ENCODE data around the gene TAF1. TPM values are rescaled to one million over a fixed set of nuclear protein-coding genes. Genes with fewer than 3 reads are reported as not detected.

TAF1 gene
- total and polyA plus RNA-seq, 2 experiments from 2014 or later: 6.7 to 26.9 TPM

DNA sequence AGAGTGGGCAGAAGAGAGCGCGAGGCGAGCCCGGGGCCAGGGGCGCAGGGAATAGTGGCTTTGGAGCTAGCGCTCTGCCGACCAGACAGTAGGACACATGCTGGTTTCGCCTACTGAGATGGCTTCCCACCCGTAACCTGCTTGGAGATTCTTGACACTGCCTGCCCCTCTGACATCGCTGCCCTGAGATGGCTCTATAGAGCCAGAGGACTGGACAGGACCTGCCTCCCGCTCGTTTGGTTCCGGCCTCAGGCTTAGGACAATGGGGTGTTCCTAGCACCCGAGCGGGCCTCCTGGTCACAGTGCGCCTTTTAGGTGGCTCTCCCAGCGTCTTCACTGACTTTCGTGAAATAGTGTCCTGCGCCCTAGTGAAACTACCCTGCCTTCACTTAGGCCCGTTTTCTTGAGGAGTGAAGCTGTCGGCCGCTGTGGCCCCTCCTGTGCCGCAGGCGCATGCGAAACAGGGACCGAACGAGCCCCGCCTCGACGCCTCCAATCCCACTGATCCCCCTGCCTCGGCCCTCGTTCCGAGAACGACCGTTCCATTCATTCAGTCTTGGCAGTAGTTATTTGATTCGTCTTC is 608 bp downstream of the TAF1 start:
- DNase-seq (ENCODE audit: low spot score) (peak; percentile 14), ATAC-seq (peak; percentile 12)
- no peak for TF ChIP-seq EZH2phosphoT487 (IDR thresholded peaks at IDR 0.05; ENCODE audit: unreplicated experiment)
- no peak for TF ChIP-seq JUNB (IDR thresholded peaks at IDR 0.05; ENCODE audit: unreplicated experiment)
- TF ChIP-seq CREB1 (CRISPR knock-in tag; IDR thresholded peaks at IDR 0.05; ENCODE audit: low read depth): no peak
- TF ChIP-seq, protein P1, sequence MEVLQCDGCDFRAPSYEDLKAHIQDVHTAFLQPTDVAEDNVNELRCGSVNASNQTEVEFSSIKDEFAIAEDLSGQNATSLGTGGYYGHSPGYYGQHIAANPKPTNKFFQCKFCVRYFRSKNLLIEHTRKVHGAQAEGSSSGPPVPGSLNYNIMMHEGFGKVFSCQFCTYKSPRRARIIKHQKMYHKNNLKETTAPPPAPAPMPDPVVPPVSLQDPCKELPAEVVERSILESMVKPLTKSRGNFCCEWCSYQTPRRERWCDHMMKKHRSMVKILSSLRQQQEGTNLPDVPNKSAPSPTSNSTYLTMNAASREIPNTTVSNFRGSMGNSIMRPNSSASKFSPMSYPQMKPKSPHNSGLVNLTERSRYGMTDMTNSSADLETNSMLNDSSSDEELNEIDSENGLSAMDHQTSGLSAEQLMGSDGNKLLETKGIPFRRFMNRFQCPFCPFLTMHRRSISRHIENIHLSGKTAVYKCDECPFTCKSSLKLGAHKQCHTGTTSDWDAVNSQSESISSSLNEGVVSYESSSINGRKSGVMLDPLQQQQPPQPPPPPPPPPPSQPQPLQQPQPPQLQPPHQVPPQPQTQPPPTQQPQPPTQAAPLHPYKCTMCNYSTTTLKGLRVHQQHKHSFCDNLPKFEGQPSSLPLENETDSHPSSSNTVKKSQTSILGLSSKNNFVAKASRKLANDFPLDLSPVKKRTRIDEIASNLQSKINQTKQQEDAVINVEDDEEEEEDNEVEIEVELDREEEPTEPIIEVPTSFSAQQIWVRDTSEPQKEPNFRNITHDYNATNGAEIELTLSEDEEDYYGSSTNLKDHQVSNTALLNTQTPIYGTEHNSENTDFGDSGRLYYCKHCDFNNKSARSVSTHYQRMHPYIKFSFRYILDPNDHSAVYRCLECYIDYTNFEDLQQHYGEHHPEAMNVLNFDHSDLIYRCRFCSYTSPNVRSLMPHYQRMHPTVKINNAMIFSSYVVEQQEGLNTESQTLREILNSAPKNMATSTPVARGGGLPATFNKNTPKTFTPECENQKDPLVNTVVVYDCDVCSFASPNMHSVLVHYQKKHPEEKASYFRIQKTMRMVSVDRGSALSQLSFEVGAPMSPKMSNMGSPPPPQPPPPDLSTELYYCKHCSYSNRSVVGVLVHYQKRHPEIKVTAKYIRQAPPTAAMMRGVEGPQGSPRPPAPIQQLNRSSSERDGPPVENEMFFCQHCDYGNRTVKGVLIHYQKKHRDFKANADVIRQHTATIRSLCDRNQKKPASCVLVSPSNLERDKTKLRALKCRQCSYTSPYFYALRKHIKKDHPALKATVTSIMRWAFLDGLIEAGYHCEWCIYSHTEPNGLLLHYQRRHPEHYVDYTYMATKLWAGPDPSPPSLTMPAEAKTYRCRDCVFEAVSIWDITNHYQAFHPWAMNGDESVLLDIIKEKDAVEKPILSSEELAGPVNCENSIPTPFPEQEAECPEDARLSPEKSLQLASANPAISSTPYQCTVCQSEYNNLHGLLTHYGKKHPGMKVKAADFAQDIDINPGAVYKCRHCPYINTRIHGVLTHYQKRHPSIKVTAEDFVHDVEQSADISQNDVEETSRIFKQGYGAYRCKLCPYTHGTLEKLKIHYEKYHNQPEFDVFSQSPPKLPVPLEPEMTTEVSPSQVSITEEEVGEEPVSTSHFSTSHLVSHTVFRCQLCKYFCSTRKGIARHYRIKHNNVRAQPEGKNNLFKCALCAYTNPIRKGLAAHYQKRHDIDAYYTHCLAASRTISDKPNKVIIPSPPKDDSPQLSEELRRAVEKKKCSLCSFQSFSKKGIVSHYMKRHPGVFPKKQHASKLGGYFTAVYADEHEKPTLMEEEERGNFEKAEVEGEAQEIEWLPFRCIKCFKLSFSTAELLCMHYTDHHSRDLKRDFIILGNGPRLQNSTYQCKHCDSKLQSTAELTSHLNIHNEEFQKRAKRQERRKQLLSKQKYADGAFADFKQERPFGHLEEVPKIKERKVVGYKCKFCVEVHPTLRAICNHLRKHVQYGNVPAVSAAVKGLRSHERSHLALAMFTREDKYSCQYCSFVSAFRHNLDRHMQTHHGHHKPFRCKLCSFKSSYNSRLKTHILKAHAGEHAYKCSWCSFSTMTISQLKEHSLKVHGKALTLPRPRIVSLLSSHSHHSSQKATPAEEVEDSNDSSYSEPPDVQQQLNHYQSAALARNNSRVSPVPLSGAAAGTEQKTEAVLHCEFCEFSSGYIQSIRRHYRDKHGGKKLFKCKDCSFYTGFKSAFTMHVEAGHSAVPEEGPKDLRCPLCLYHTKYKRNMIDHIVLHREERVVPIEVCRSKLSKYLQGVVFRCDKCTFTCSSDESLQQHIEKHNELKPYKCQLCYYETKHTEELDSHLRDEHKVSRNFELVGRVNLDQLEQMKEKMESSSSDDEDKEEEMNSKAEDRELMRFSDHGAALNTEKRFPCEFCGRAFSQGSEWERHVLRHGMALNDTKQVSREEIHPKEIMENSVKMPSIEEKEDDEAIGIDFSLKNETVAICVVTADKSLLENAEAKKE (CRISPR knock-in tag; IDR thresholded peaks at IDR 0.05): no peak
- no peak for TF ChIP-seq POLR2AphosphoS5 (IDR thresholded peaks at IDR 0.05; ENCODE audit: low read depth)
- no peak for TF ChIP-seq ZNF331 (CRISPR knock-in tag; IDR thresholded peaks at IDR 0.05; ENCODE audit: low read depth)
- TF ChIP-seq ZNF114 (CRISPR knock-in tag; IDR thresholded peaks at IDR 0.05): no peak
- TF ChIP-seq, protein P2, sequence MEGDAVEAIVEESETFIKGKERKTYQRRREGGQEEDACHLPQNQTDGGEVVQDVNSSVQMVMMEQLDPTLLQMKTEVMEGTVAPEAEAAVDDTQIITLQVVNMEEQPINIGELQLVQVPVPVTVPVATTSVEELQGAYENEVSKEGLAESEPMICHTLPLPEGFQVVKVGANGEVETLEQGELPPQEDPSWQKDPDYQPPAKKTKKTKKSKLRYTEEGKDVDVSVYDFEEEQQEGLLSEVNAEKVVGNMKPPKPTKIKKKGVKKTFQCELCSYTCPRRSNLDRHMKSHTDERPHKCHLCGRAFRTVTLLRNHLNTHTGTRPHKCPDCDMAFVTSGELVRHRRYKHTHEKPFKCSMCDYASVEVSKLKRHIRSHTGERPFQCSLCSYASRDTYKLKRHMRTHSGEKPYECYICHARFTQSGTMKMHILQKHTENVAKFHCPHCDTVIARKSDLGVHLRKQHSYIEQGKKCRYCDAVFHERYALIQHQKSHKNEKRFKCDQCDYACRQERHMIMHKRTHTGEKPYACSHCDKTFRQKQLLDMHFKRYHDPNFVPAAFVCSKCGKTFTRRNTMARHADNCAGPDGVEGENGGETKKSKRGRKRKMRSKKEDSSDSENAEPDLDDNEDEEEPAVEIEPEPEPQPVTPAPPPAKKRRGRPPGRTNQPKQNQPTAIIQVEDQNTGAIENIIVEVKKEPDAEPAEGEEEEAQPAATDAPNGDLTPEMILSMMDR (conservative IDR thresholded peaks at IDR 0.05; ENCODE audit: low read depth in 2 of 2): no peak
- TF ChIP-seq EZH2 (IDR thresholded peaks at IDR 0.05; ENCODE audit: low read depth, unreplicated experiment): no peak
- TF ChIP-seq NANOG (IDR thresholded peaks at IDR 0.05; ENCODE audit: borderline replicate concordance): no peak
- TF ChIP-seq, protein P3, sequence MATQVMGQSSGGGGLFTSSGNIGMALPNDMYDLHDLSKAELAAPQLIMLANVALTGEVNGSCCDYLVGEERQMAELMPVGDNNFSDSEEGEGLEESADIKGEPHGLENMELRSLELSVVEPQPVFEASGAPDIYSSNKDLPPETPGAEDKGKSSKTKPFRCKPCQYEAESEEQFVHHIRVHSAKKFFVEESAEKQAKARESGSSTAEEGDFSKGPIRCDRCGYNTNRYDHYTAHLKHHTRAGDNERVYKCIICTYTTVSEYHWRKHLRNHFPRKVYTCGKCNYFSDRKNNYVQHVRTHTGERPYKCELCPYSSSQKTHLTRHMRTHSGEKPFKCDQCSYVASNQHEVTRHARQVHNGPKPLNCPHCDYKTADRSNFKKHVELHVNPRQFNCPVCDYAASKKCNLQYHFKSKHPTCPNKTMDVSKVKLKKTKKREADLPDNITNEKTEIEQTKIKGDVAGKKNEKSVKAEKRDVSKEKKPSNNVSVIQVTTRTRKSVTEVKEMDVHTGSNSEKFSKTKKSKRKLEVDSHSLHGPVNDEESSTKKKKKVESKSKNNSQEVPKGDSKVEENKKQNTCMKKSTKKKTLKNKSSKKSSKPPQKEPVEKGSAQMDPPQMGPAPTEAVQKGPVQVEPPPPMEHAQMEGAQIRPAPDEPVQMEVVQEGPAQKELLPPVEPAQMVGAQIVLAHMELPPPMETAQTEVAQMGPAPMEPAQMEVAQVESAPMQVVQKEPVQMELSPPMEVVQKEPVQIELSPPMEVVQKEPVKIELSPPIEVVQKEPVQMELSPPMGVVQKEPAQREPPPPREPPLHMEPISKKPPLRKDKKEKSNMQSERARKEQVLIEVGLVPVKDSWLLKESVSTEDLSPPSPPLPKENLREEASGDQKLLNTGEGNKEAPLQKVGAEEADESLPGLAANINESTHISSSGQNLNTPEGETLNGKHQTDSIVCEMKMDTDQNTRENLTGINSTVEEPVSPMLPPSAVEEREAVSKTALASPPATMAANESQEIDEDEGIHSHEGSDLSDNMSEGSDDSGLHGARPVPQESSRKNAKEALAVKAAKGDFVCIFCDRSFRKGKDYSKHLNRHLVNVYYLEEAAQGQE (IDR thresholded peaks at IDR 0.05; ENCODE audit: unreplicated experiment): no peak
- no peak for TF ChIP-seq STAT1 (IDR thresholded peaks at IDR 0.05; ENCODE audit: unreplicated experiment)
- TF ChIP-seq, protein P4, sequence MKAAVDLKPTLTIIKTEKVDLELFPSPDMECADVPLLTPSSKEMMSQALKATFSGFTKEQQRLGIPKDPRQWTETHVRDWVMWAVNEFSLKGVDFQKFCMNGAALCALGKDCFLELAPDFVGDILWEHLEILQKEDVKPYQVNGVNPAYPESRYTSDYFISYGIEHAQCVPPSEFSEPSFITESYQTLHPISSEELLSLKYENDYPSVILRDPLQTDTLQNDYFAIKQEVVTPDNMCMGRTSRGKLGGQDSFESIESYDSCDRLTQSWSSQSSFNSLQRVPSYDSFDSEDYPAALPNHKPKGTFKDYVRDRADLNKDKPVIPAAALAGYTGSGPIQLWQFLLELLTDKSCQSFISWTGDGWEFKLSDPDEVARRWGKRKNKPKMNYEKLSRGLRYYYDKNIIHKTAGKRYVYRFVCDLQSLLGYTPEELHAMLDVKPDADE (IDR thresholded peaks at IDR 0.05): no peak
- Histone ChIP-seq H3F3A (replicated peaks; ENCODE audit: low read depth) (no peaks in the 10 kb centered on the region), H3K27me3 (ENCODE audit: insufficient read depth) (no peaks in the 10 kb centered on the region), H3K4me2 (peak overlapping the region; percentile 82), H3K4me3 (peak overlapping the region; percentile 67), H2AFZ (no peak overlapping the region), H3K4me1 (ENCODE audit: insufficient read depth) (no peaks in the 10 kb centered on the region), H3K9me2 (ENCODE audit: insufficient read depth) (no peaks in the 10 kb centered on the region), H3K79me2 (replicated peaks; ENCODE audit: insufficient read depth) (peaks cover 39% of the 10 kb centered on the region), H3K36me3 (ENCODE audit: insufficient read depth) (no peaks in the 10 kb centered on the region; the same call in 1 of the 2 replicates), H4K20me1 (replicated peaks; ENCODE audit: insufficient read depth) (no peaks in the 10 kb centered on the region; the same call in 1 of the 2 replicates), H3K27ac (ENCODE audit: low read depth) (peak overlapping the region; percentile 80; the same call in 1 of the 2 replicates)
- H3K4me3 Mint-ChIP-seq: peak overlapping the region; percentile 96
- H3K27me3 Mint-ChIP-seq (ENCODE audit: insufficient read depth, low read depth, poor library complexity): peaks cover 6% of the 10 kb centered on the region
- H3K36me3 Mint-ChIP-seq (ENCODE audit: low read depth): peaks cover 35% of the 10 kb centered on the region
- H3K4me1 Mint-ChIP-seq: peaks cover 7% of the 10 kb centered on the region; the same call in 2 of the 3 replicates
- H3K27ac Mint-ChIP-seq: peak overlapping the region; percentile 93
- H3K9me3 Mint-ChIP-seq: no peaks in the 10 kb centered on the region; the same call in 2 of the 3 replicates
